Neuronal stem cell (in vitro differentiated cells): ENCODE measurements around the gene RC3H2.
"Not testable (repeated sequence)": the region's sequence is repeated elsewhere in the genome, so short reads cannot be mapped to it uniquely, and the experiment has no call there.

Source experiments
- DNase-seq: peaks from one replicate; pipeline ENCODE4 v3.0.0-alpha.2; 2013; ENCODE audit warnings: low spot score
- H2AFZ ChIP-seq: one replicate; pipeline ENCODE4 v1.6.1; 2013; ENCODE audit warnings: mild to moderate bottlenecking, low read length, inconsistent platforms
- H2AK5ac ChIP-seq: 2 replicates; pipeline ENCODE4 v1.6.1; 2013; ENCODE audit warnings: low read depth, mild to moderate bottlenecking, inconsistent platforms, low read length, moderate library complexity, mixed read lengths
- H2BK120ac ChIP-seq: 2 replicates; pipeline ENCODE4 v1.6.1; 2013; ENCODE audit warnings: low read depth, mild to moderate bottlenecking, inconsistent platforms, low read length, moderate library complexity, mixed read lengths
- H2BK12ac ChIP-seq: one replicate; pipeline ENCODE4 v1.6.1; 2013; ENCODE audit warnings: low read length, inconsistent platforms
- H2BK15ac ChIP-seq: 2 replicates; pipeline ENCODE4 v1.6.1; 2013; ENCODE audit warnings: mild to moderate bottlenecking, low read length, inconsistent platforms, mixed read lengths
- H2BK5ac ChIP-seq: one replicate; pipeline ENCODE4 v1.6.1; 2013; ENCODE audit warnings: inconsistent platforms, mild to moderate bottlenecking, low read length, moderate library complexity
- H3K14ac ChIP-seq: one replicate; pipeline ENCODE4 v1.6.1; 2013; ENCODE audit warnings: low read length, inconsistent platforms
- H3K18ac ChIP-seq: 2 replicates; pipeline ENCODE4 v1.6.1; 2013; ENCODE audit warnings: low read length, inconsistent platforms
- H3K23ac ChIP-seq: 2 replicates; pipeline ENCODE4 v1.6.1; 2013; ENCODE audit warnings: low read depth, mild to moderate bottlenecking, mixed read lengths, low read length, inconsistent platforms; ENCODE audit not compliant: poor library complexity
- H3K27ac ChIP-seq: replicated peaks from 3 replicates; pipeline ENCODE4 v1.5.1; 2013; ENCODE audit warnings: low read length, inconsistent platforms
- H3K27me3 ChIP-seq, 3 experiments: 2 replicates each; pipeline ENCODE4 v1.6.1; 2013; ENCODE audit warnings: low read length in 3 of 3, mild to moderate bottlenecking in 2 of 3, inconsistent platforms in 1 of 3, low read depth in 1 of 3, mixed read lengths in 1 of 3, moderate library complexity in 1 of 3; ENCODE audit not compliant: control insufficient read depth in 3 of 3, insufficient read depth in 3 of 3
- H3K36me3 ChIP-seq, 2 donors: replicated peaks in 1 of 2; 2 replicates each; pipeline ENCODE4 v1.6.1; 2013; ENCODE audit warnings: low read length in 2 of 2; ENCODE audit not compliant: control insufficient read depth in 2 of 2, insufficient read depth in 2 of 2
- H3K4ac ChIP-seq: 2 replicates; pipeline ENCODE4 v1.6.1; 2013; ENCODE audit warnings: inconsistent platforms, mild to moderate bottlenecking, low read length, moderate library complexity
- H3K4me1 ChIP-seq, 2 donors: 1 replicate in 1 of 2; 2 replicates in 1 of 2; pipeline ENCODE4 v1.6.1; 2013; ENCODE audit warnings: low read length in 2 of 2, low read depth in 1 of 2; ENCODE audit not compliant: control insufficient read depth in 2 of 2, insufficient read depth in 1 of 2
- H3K4me2 ChIP-seq: one replicate; pipeline ENCODE4 v1.6.1; 2013; ENCODE audit warnings: mild to moderate bottlenecking, low read length, inconsistent platforms; ENCODE audit not compliant: insufficient read depth, poor library complexity, severe bottlenecking
- H3K4me3 ChIP-seq, 2 donors: 2 replicates each; pipeline ENCODE4 v1.5.1; 2013; ENCODE audit warnings: low read length in 2 of 2, mild to moderate bottlenecking in 2 of 2, inconsistent platforms in 1 of 2, moderate library complexity in 1 of 2
- H3K79me1 ChIP-seq: one replicate; pipeline ENCODE4 v1.6.1; 2013; ENCODE audit warnings: low read depth, mild to moderate bottlenecking, inconsistent platforms, low read length, moderate library complexity
- H3K9ac ChIP-seq: one replicate; pipeline ENCODE4 v1.6.1; 2013; ENCODE audit warnings: mild to moderate bottlenecking, low read depth, low read length, inconsistent platforms; ENCODE audit not compliant: poor library complexity
- H3K9me3 ChIP-seq, 2 donors: replicated peaks in 1 of 2; 2 replicates each; pipeline versions ENCODE3 to v1.6.1; 2013; ENCODE audit warnings: low read length in 2 of 2, mild to moderate bottlenecking in 2 of 2, inconsistent platforms in 1 of 2, low read depth in 1 of 2, mixed read lengths in 1 of 2, moderate library complexity in 1 of 2; ENCODE audit not compliant: control insufficient read depth in 2 of 2, insufficient read depth in 1 of 2
- H4K8ac ChIP-seq: one replicate; pipeline ENCODE4 v1.6.1; 2013; ENCODE audit warnings: low read depth, mild to moderate bottlenecking, inconsistent platforms, low read length, moderate library complexity
- H4K91ac ChIP-seq: one replicate; pipeline ENCODE4 v1.6.1; 2013; ENCODE audit warnings: low read length, low read depth, mild to moderate bottlenecking, inconsistent platforms; ENCODE audit not compliant: poor library complexity
- WGBS, 2 donors: extraction: QIAGEN DNeasy Blood & Tissue Kit; methylation state at CpG; one replicate each; pipeline ENCODE4 v1.1.7; 2013; ENCODE audit warnings: missing lambda C conversion rate in 2 of 2, mixed read lengths in 1 of 2; ENCODE audit not compliant: insufficient read length in 2 of 2, insufficient replicate concordance in 1 of 2; ENCODE audit errors: extremely low coverage in 2 of 2; 5-methylcytosine and 5-hydroxymethylcytosine counted together

The RC3H2 gene

GRCh38 chr9:122812736-122813135 is 92.4 kb downstream of the RC3H2 start:
- Histone ChIP-seq H2BK12ac (no peak overlapping the region), H2BK5ac (no peak overlapping the region), H3K9ac (no peak overlapping the region), H3K27ac (no peak overlapping the region), H3K36me3 (peaks cover 8 to 21% of the 10 kb centered on the region in 2 donors), H3K4me3 (no peak overlapping the region), H2AK5ac (no peak overlapping the region), H2BK15ac (no peak overlapping the region), H3K4me1 (peaks cover 0 to 4% of the 10 kb centered on the region in 2 donors), H2AFZ (no peak overlapping the region), H4K91ac (no peak overlapping the region), H3K4me2 (no peak overlapping the region), H2BK120ac (no peak overlapping the region), H3K27me3 (no peaks in the 10 kb centered on the region), H3K23ac (no peak overlapping the region), H3K14ac (no peak overlapping the region), H3K9me3 (no peaks in the 10 kb centered on the region), H3K4ac (no peak overlapping the region), H3K79me1 (peaks cover 2% of the 10 kb centered on the region), H3K18ac (no peak overlapping the region), H4K8ac (no peak overlapping the region)
- DNase-seq: no peak
- WGBS, 2 donors: no CpG with 5 or more reads among the region's 4 CpGs

DNA sequence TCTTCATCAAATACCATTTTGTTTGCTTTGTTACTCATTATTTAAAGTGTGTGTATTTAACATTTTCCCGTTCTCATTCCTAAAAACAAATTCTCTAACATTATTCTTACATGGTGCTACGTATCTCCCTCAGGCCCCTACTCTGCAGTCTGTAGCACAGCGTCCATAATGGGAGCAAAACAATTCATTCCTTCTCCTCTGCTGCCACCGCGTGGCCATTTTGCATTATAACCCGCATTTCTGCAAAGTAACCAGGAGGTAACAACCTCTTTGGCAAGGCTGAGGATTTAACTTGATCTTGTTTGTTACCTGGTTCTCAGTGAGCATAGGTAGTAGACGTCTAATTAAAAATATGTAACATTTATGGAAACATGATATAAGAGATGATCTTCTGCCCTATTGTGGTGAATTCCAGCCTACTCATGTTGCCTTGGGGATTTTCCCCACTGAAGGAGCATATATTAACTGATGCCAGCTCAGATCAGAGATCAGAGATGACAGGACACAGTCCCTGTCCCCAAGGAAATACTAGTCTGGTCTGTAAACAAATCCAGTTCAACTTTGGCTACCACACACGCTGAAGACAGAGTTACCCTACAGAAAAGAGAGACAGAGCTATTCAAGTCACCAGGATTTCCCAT is 94.7 kb downstream of the RC3H2 start:
- no peak overlapping the region for H3K4ac ChIP-seq
- H3K4me3 ChIP-seq: no peak overlapping the region
- DNase-seq: peak; percentile 86

GRCh38 chr9:122809261-122809660 is 95.9 kb downstream of the RC3H2 start:
- not testable (repeated sequence) for H2BK15ac ChIP-seq, H3K27me3 ChIP-seq, H3K18ac ChIP-seq, DNase-seq, H4K8ac ChIP-seq, H3K36me3 ChIP-seq, H3K9ac ChIP-seq, H3K4me1 ChIP-seq, H3K79me1 ChIP-seq, H3K4ac ChIP-seq, H4K91ac ChIP-seq, H3K23ac ChIP-seq, H2AK5ac ChIP-seq, H3K14ac ChIP-seq, H3K4me3 ChIP-seq, H3K9me3 ChIP-seq, H3K4me2 ChIP-seq, H2BK120ac ChIP-seq, H3K27ac ChIP-seq, H2BK5ac ChIP-seq, H2BK12ac ChIP-seq, H2AFZ ChIP-seq
- WGBS, 2 donors: no CpG with 5 or more reads among the region's 7 CpGs

More for the DNA sequence above, 94.7 kb downstream of the RC3H2 start:
- H2AK5ac ChIP-seq: no peak overlapping the region
- WGBS, 2 donors: no CpG with 5 or more reads among the region's 8 CpGs
- H2BK5ac ChIP-seq: no peak overlapping the region
- no peak overlapping the region for H3K23ac ChIP-seq
- H3K4me2 ChIP-seq: no peak overlapping the region
- H4K91ac ChIP-seq: no peak overlapping the region
- H3K18ac ChIP-seq: no peak overlapping the region
- H3K79me1 ChIP-seq: no peaks in the 10 kb centered on the region
- H3K27me3 ChIP-seq: no peaks in the 10 kb centered on the region
- no peak overlapping the region for H2BK12ac ChIP-seq
- no peak overlapping the region for H2BK15ac ChIP-seq
- H3K9me3 ChIP-seq: no peaks in the 10 kb centered on the region
- H3K14ac ChIP-seq: no peak overlapping the region
- peaks cover under 1 to 2% of the 10 kb centered on the region in 2 donors for H3K36me3 ChIP-seq
- no peak overlapping the region for H3K9ac ChIP-seq
- H4K8ac ChIP-seq: no peak overlapping the region
- no peak overlapping the region for H2BK120ac ChIP-seq
- H3K27ac ChIP-seq: no peak overlapping the region
- H3K4me1 ChIP-seq: peaks cover 0 to 4% of the 10 kb centered on the region in 2 donors
- peak overlapping the region; percentile 39 for H2AFZ ChIP-seq

DNA sequence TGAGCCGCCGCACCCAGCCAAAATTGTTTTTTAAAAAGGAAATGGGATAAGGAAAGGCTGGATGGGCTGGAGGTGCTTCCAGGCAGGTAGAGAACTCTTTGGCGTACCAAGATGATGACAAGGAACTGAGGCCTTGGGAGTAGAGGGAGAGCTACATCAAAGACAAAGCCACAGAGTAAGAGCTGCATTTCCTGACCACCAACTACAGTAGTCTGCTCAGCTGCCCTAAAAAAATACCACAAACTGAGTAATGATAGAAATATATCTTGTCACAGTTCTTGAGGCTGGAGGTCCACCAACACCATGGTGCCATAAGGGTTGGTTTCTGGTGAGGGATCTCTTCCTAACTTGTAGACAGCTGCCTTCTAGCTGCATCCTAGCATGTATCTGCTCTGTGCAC is 97.0 kb downstream of the RC3H2 start:
- no peak overlapping the region for H3K27ac ChIP-seq
- no peak overlapping the region for H3K23ac ChIP-seq
- H2BK15ac ChIP-seq: no peak overlapping the region
- no peak overlapping the region for H2AFZ ChIP-seq
- no peak overlapping the region for H3K14ac ChIP-seq
- no peak overlapping the region for H2BK120ac ChIP-seq
- H3K36me3 ChIP-seq: no peaks in the 10 kb centered on the region
- no peak overlapping the region for H3K4me3 ChIP-seq
- no peak overlapping the region for H4K8ac ChIP-seq
- no peak for DNase-seq
- peaks cover 0 to 4% of the 10 kb centered on the region in 2 donors for H3K4me1 ChIP-seq
- H3K4ac ChIP-seq: no peak overlapping the region
- no peak overlapping the region for H2BK12ac ChIP-seq
- no CpG with 5 or more reads among the region's 3 CpGs for WGBS, 2 donors
- H4K91ac ChIP-seq: no peak overlapping the region
- no peak overlapping the region for H3K4me2 ChIP-seq
- H3K18ac ChIP-seq: no peak overlapping the region
- no peaks in the 10 kb centered on the region for H3K9me3 ChIP-seq
- no peaks in the 10 kb centered on the region for H3K27me3 ChIP-seq
- no peak overlapping the region for H2AK5ac ChIP-seq
- no peaks in the 10 kb centered on the region for H3K79me1 ChIP-seq
- no peak overlapping the region for H2BK5ac ChIP-seq
- no peak overlapping the region for H3K9ac ChIP-seq
